ENCODE measurements around the gene UVSSA. TPM values are rescaled to one million over a fixed set of nuclear protein-coding genes. Genes with fewer than 3 reads are reported as not detected.

The UVSSA gene
- total RNA-seq, 1 donor from 2014 or later = 5.9 TPM

DNA sequence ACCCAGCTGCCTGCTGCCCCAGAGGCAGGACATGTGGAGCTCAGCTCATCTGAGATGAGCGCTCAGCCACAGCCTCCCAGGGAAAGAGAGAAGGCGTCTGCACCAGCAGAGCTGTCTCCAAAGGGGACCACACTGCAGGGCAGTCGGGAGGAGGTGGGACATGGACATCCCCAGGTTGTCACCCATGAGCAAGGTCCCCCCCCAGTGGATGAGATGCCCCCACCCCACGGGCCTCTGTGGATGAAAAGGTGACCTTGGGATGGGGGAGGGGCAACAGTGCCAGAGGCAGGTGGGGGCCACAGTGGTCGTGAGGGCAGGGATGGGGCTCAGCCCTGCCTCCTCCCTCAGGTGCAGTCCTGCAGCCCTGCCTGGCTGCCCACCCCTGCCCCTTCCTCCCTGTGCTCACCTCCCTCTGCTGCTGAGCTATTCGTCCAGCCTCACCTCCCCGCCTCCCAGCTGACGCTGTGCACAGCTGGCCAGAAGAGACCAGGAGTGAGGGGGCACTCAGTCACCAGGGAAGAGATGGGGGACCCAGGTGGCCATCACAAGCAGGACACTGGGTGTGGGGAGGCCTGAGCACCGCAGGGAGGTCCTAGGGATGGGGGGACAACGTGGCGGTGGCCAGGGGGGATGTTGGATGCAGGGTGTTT lies 49.9 kb downstream of the UVSSA start:
- TF ChIP-seq, protein P1, sequence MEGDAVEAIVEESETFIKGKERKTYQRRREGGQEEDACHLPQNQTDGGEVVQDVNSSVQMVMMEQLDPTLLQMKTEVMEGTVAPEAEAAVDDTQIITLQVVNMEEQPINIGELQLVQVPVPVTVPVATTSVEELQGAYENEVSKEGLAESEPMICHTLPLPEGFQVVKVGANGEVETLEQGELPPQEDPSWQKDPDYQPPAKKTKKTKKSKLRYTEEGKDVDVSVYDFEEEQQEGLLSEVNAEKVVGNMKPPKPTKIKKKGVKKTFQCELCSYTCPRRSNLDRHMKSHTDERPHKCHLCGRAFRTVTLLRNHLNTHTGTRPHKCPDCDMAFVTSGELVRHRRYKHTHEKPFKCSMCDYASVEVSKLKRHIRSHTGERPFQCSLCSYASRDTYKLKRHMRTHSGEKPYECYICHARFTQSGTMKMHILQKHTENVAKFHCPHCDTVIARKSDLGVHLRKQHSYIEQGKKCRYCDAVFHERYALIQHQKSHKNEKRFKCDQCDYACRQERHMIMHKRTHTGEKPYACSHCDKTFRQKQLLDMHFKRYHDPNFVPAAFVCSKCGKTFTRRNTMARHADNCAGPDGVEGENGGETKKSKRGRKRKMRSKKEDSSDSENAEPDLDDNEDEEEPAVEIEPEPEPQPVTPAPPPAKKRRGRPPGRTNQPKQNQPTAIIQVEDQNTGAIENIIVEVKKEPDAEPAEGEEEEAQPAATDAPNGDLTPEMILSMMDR (IDR thresholded peaks at IDR 0.05; ENCODE audit: borderline replicate concordance) = no peak
- peaks cover 25% of the 10 kb centered on the region for H3K36me3 ChIP-seq
- H3K4me3 ChIP-seq = no peak overlapping the region
- intact Hi-C loops (cut with micrococcal nuclease) = no loop called here
- DNase-seq = no peak
- peaks cover 27% of the 10 kb centered on the region for H3K27me3 ChIP-seq (ENCODE audit: low read depth)
- H3K27ac ChIP-seq (replicated peaks) = no peak overlapping the region
- peaks cover under 1% of the 10 kb centered on the region for H3K4me1 ChIP-seq
- peaks cover 22% of the 10 kb centered on the region for H3K9me3 ChIP-seq (replicated peaks)

GRCh38 chr4:1398681-1399507 lies 51.9 kb downstream of the UVSSA start:
- peaks cover 47% of the 10 kb centered on the region for H3K27me3 ChIP-seq (ENCODE audit: low read depth)
- DNase-seq = no peak
- peaks cover 18% of the 10 kb centered on the region for H3K4me1 ChIP-seq

DNA sequence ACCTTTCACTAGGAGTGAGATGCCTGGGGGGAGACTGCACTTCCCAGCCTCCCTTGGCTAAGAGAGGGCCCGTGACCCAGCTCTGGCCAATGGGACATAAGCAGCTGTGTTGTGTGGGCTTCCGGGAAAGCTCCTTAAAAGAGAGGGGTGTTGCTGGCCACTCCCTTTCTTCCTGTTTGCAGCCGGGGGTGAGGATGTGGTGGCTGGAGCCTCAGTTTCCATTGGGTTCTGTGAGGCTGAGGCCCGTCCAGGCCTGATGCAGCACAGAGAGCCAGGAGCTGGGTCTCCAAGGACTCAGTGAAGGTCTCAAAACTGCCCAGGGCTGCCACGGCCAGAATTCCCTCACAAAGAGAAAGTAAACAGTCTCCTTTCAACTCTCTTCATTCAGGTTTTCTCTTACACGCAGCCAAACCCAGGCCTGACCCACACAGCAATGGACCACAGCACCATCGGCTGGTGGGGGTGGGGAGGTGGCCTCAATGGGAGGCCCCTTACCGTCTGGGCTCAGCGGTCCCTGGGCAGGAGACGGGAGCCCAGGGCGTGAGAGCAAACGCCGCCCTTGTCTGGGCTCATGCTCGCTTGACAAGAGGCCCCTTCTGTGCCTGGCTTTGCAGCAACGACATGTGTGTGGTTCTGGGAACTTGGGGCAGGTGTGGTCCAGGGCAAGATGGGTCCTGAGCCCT lies 52.6 kb downstream of the UVSSA start:
- H3K9me3 ChIP-seq (replicated peaks) = no peaks in the 10 kb centered on the region
- TF ChIP-seq, protein P1 (IDR thresholded peaks at IDR 0.05; ENCODE audit: borderline replicate concordance) = no peak
- H3K36me3 ChIP-seq = no peaks in the 10 kb centered on the region
- H3K27ac ChIP-seq (replicated peaks) = no peak overlapping the region
- no peak for DNase-seq
- intact Hi-C loops (cut with micrococcal nuclease) = no loop called here
- H3K4me1 ChIP-seq = peaks cover 26% of the 10 kb centered on the region
- peaks cover 54% of the 10 kb centered on the region for H3K27me3 ChIP-seq (ENCODE audit: low read depth)
- H3K4me3 ChIP-seq = no peak overlapping the region

More at GRCh38 chr4:1398681-1399507, 51.9 kb downstream of the UVSSA start:
- Histone ChIP-seq H3K27ac (replicated peaks) (no peak overlapping the region), H3K4me3 (no peak overlapping the region), H3K9me3 (replicated peaks) (peaks cover 3% of the 10 kb centered on the region), H3K36me3 (peaks cover 5% of the 10 kb centered on the region)
- intact Hi-C loops (cut with micrococcal nuclease) = no loop called here
- TF ChIP-seq, protein P1 (IDR thresholded peaks at IDR 0.05; ENCODE audit: borderline replicate concordance) = no peak

DNA sequence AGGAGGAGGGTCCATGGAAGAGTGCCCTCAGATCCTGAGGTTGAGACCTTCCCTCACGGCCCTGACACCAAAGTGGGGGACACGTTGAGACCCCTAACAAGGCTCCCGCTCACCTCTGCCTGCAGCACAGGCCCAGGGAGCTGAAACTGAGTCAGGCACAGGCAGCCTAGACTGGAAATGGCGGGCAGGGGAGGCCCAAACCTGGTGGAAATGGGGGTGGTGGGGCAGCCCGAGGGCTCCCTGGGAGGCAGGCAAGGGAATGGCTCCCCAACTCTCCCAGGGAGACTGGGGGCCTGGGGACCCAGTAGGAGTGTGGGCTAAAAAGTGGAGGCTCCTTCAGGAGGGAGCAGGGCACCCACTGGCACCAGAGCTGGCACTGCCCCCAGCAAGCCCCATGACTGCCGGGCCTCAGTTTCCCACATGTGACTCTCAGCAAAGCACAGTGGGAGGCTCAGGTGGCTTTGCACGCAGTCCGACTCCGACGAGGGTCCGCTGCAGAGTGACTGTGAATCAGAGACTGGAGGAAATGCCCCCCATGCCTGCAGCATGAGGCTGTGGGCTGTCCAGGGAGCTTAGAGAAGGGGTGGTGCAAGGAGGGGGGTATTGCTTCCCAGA lies 53.3 kb downstream of the UVSSA start:
- no peak for DNase-seq
- H3K9me3 ChIP-seq (replicated peaks) = no peaks in the 10 kb centered on the region
- H3K36me3 ChIP-seq = no peaks in the 10 kb centered on the region
- peaks cover 61% of the 10 kb centered on the region for H3K27me3 ChIP-seq (ENCODE audit: low read depth)
- intact Hi-C loops (cut with micrococcal nuclease) = no loop called here
- H3K4me1 ChIP-seq = peaks cover 32% of the 10 kb centered on the region
- no peak overlapping the region for H3K4me3 ChIP-seq
- no peak overlapping the region for H3K27ac ChIP-seq (replicated peaks)
- TF ChIP-seq, protein P1 (IDR thresholded peaks at IDR 0.05; ENCODE audit: borderline replicate concordance) = no peak

- intact Hi-C loops (cut with micrococcal nuclease) = no loop called here
- Histone ChIP-seq H3K27ac (replicated peaks) (no peak overlapping the region), H3K27me3 (ENCODE audit: low read depth) (peaks cover 67% of the 10 kb centered on the region), H3K36me3 (no peaks in the 10 kb centered on the region), H3K4me3 (no peak overlapping the region), H3K4me1 (peaks cover 36% of the 10 kb centered on the region), H3K9me3 (replicated peaks) (no peaks in the 10 kb centered on the region)
- DNase-seq = no peak
- TF ChIP-seq, protein P1 (IDR thresholded peaks at IDR 0.05; ENCODE audit: borderline replicate concordance) = no peak
Observed at GRCh38 chr4:1400831-1401408, 53.9 kb downstream of the UVSSA start.
